Fibroblast of lung (primary cell): ENCODE data around the gene NPVF.

ENCODE experiments used
- CTCF ChIP-seq, 2 donors: IDR thresholded peaks in 1 of 2; conservative IDR thresholded peaks in 1 of 2; 1 replicate in 1 of 2; 2 replicates in 1 of 2; pipeline ENCODE4 v1.5.1; 2011 to 2012; ENCODE audit warnings: low read length in 2 of 2, control low read depth in 1 of 2, inconsistent platforms in 1 of 2, low read depth in 1 of 2, mild to moderate bottlenecking in 1 of 2
- EZH2 ChIP-seq: IDR thresholded peaks from 2 replicates; pipeline ENCODE4 v1.5.1; 2012; ENCODE audit warnings: low read length, control low read depth, mild to moderate bottlenecking; ENCODE audit errors: missing control alignments

DNA sequence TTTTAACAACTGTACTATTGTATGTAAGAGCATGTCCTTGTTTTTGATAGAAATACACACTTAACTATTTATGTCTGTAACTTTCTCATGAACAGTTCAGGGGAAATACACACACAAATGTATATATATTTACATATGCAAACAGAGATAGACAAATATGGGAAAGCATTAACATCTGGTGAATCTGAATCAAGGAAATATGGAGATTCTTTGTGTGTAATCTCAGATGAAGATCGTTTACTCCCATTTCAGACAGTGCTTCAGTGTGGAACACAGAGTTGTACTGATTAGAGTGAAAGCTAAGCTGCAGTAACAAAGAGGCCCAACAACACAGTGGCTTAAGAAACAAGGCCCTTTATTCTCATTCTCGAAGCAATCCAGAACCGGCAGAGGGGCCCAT is 26.3 kb upstream of the NPVF start:
- no peak for TF ChIP-seq CTCF (conservative IDR thresholded peaks at IDR 0.05 in 1 of 2, IDR thresholded peaks at IDR 0.05 in 1 of 2; ENCODE audit: low read depth in 1 of 2, low read length in 2 of 2)
- TF ChIP-seq EZH2 = no peak
